G401.6 (cell line): Measurements from ENCODE around the gene MCTP1.
"Not testable (repeated sequence)": the region's sequence is repeated elsewhere in the genome, so short reads cannot be mapped to it uniquely, and the experiment has no call there.

ENCODE experiments used
- FAIRE-seq: peaks from 2 replicates; lab custom pipeline; 2012; peaks lifted over from hg19 to GRCh38; lab: Jason Lieb, UNC

MCTP1 gene

GRCh38 chr5:94863951-94864350, 420.9 kb downstream of the MCTP1 start:
- FAIRE-seq = no peak

GRCh38 chr5:94857111-94857510, 427.8 kb downstream of the MCTP1 start:
- no peak for FAIRE-seq

- FAIRE-seq = no peak
Measured at GRCh38 chr5:94856257-94856800, 428.6 kb downstream of the MCTP1 start.

- no peak for FAIRE-seq
Measured at GRCh38 chr5:94855543-94855942, 429.4 kb downstream of the MCTP1 start.

- FAIRE-seq = no peak
Measured at GRCh38 chr5:94853120-94853519, 431.8 kb downstream of the MCTP1 start.

- no peak for FAIRE-seq
Measured at GRCh38 chr5:94850960-94851359, 433.9 kb downstream of the MCTP1 start.

- peak; percentile 95 for FAIRE-seq
Measured at GRCh38 chr5:94849821-94850736, 434.8 kb downstream of the MCTP1 start.

- no peak for FAIRE-seq
Measured at GRCh38 chr5:94849324-94849723, 435.6 kb downstream of the MCTP1 start.

GRCh38 chr5:94847726-94848125, 437.2 kb downstream of the MCTP1 start:
- no peak for FAIRE-seq

GRCh38 chr5:94847019-94847418, 437.9 kb downstream of the MCTP1 start:
- no peak for FAIRE-seq

GRCh38 chr5:94845696-94846095, 439.2 kb downstream of the MCTP1 start:
- FAIRE-seq = not testable (repeated sequence)

GRCh38 chr5:94841598-94842322, 443.1 kb downstream of the MCTP1 start:
- no peak for FAIRE-seq

GRCh38 chr5:94833851-94834250, 451.0 kb downstream of the MCTP1 start:
- no peak for FAIRE-seq

- FAIRE-seq = no peak
Measured at GRCh38 chr5:94832685-94833084, 452.2 kb downstream of the MCTP1 start.

- peak; percentile 74 for FAIRE-seq
Measured at GRCh38 chr5:94830520-94830919, 454.4 kb downstream of the MCTP1 start.

- not testable (repeated sequence) for FAIRE-seq
Measured at GRCh38 chr5:94828222-94828621, 456.7 kb downstream of the MCTP1 start.

- no peak for FAIRE-seq
Measured at GRCh38 chr5:94820488-94820887, 464.4 kb downstream of the MCTP1 start.

- FAIRE-seq = no peak
Measured at GRCh38 chr5:94818904-94819303, 466.0 kb downstream of the MCTP1 start.

GRCh38 chr5:94815313-94816039, 469.4 kb downstream of the MCTP1 start:
- FAIRE-seq = no peak

GRCh38 chr5:94812232-94812631, 472.7 kb downstream of the MCTP1 start:
- FAIRE-seq = peak; percentile 44

GRCh38 chr5:94811331-94811730, 473.6 kb downstream of the MCTP1 start:
- no peak for FAIRE-seq

- FAIRE-seq = no peak
Measured at GRCh38 chr5:94810877-94811276, 474.0 kb downstream of the MCTP1 start.
